Subcutaneous adipose tissue (tissue), 4 donors: ENCODE measurements around the gene PCMTD2. TPM values are rescaled to one million over a fixed set of nuclear protein-coding genes. Genes with fewer than 3 reads are reported as not detected.

Experiments used
- CTCF ChIP-seq: fragments of 450-650 bp; IDR thresholded peaks from one replicate; pipeline ENCODE4 v1.5.1; 2016; ENCODE audit warnings: low read depth, mild to moderate bottlenecking, control low read depth, antibody characterized with exemption, moderate library complexity
- total RNA-seq, 4 donors: library from RNA; depleted of rRNA; stranded (reverse); fragments of >200 nt; gene quantifications; one replicate each; pipeline ENCODE4 v1.1.0, GENCODE V29; 2016

PCMTD2 gene
- total RNA-seq, 4 donors from 2014 or later = 39.1 to 76.2 (median 58.3) TPM

DNA sequence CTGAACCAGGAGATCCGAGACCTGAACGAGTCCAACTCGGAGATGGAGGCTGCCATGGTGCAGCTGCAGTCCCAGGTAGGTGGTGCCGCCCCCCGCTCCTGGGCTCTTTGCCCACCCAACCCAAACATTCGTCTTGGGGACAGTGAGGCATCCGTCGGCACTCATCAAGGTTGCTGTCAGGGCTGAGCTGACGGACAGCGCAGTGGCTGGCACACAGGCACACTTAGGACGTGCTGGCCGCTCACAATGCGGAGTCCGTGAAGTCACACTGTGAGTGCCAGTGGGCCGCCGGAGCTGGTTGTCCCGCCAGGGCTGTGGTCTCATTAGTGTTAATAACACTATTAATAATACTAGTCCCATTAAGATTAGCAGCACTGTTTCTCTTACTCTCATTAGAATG lies 18.2 kb upstream of the PCMTD2 start:
- TF ChIP-seq CTCF = no peak

DNA sequence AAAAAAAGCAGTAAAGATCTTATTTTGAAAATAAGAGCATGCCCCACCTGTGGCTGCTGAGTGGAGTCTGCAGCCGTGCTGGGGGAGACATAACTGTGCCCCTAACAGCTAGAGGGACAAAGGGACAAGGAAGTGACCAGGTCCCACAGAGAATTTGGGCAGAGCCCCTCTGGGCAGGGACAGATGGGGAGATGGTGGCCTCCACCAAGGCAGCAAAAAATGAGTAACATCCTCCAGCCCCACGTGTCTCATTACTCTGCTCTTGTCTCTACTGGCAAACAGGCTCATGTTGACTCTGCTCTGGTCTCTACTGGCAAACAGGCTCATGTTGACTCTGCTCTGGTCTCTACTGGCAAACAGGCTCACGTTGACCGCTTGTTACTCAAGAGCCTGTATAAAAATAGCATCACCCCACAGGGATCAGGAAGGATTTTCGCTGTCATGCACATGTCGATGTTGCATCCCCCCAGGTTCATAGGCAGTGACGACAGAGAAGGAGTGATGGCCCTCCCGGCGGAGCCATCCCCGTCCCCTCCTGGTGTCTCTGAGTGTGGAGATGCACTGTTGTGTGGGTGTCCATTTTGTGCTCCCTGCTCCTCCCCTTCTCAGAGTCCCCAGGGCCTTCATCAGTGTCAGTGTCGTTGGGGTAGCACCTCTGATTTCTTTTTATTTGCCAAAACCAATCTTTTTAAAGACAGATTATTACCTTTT lies 17.3 kb upstream of the PCMTD2 start:
- no peak for TF ChIP-seq CTCF

DNA sequence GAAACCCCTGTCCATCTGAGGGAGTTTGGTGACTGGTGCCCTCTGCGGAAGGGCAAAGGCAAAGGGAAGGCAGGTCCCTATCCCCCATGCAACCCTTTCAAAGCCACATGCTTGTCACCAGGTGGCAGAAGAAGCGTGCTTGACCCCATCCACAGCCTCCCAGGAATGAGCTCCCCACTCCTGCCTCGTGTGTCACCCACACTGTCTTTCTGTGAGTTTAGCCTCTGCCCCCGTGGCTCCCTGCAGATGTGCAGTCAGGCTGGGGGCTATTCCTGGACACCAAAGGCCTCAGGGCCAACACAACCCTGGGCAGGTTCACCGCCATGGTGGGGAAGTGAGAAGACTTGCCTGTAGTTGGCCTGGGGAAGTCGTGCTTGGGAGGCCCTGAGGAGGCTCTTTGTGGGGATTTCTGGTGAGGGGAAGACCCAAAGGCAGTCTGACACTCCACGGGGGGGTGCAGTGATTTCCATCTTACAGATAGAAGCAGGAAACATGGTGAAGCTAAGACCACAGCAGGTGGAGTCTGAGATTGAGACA lies 16.6 kb upstream of the PCMTD2 start:
- TF ChIP-seq CTCF = no peak

GRCh38 chr20:64239449-64240242 lies 15.9 kb upstream of the PCMTD2 start:
- no peak for TF ChIP-seq CTCF

DNA sequence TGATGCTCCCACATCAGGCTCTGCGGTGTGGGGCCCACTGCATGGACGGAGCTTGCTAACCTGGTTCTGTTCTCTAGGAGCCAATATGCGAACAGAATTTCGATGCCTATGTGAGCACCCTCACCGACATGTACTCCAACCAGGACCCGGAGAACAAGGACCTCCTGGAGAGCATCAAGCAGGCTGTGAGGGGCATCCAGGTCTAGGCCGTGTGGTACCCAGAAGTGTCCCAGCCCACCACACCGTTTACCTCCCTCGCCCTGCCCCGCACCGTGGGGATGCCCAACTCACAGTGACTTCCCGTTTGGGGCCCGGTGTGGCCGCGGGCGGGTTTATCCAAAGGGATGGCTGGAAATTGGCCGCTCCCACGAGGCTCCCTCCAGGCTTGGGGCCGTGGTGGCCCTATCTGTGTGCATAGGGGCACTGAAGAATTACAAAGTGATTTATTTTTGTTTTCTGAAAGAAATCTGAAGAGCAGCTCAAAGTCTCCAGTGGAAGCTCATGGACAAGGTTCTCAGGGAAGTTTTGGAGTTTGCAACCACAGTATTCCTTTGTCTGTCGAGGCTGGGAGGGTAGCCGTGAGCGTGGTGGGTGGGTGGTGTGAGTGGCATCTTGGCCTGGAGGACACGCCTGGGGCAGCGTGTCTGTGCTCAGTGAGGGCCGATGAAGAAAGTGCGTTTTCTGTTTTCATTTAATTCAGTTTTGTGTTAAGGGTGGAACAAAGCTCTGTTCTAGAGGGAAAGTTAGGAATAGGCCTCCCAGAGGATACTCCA lies 15.1 kb upstream of the PCMTD2 start:
- no peak for TF ChIP-seq CTCF

- no peak for TF ChIP-seq CTCF
These were observed 14.5 kb upstream of the PCMTD2 start for GRCh38 chr20:64241061-64241460.
